Left ventricle myocardium inferior (tissue), 1 donor: Measurements from ENCODE around the gene OPCML. TPM values are rescaled to one million over a fixed set of nuclear protein-coding genes. Genes with fewer than 3 reads are reported as not detected.

ENCODE experiments used
- DNase-seq: peaks from one replicate; pipeline ENCODE4 v3.0.0-alpha.2; 2020
- H3K27ac ChIP-seq: fragments of 200-600 bp; replicated peaks from 2 replicates; pipeline ENCODE4 v1.8.0; 2021
- H3K27me3 ChIP-seq: fragments of 200-600 bp; 2 replicates; pipeline ENCODE4 v1.8.0; 2021; ENCODE audit warnings: low read depth
- H3K36me3 ChIP-seq: fragments of 200-600 bp; 2 replicates; pipeline ENCODE4 v1.8.0; 2021
- H3K4me1 ChIP-seq: fragments of 200-600 bp; 2 replicates; pipeline ENCODE4 v1.8.0; 2021
- H3K4me3 ChIP-seq: fragments of 200-600 bp; 2 replicates; pipeline ENCODE4 v1.8.0; 2021; ENCODE audit warnings: mild to moderate bottlenecking, moderate library complexity
- H3K9me3 ChIP-seq: fragments of 200-600 bp; replicated peaks from 2 replicates; pipeline ENCODE4 v1.8.0; 2021
- intact Hi-C: fragments of 100-400 bp; cut with micrococcal nuclease; formaldehyde crosslinking; loops from one replicate; pipeline ENCODE4 v1.11.0; 2022
- total RNA-seq: library from RNA; stranded (reverse); fragmentation: NEBNext Ultra II Directional; extraction: Animal tissue kit (Norgen Biotek cat#: 25700); gene quantifications from one replicate; pipeline ENCODE4 v1.2.1, GENCODE V29; 2021
- TF ChIP-seq, protein P1 (sequence below): fragments of 200-600 bp; IDR thresholded peaks from 2 replicates; pipeline ENCODE4 v1.8.0; 2021; ENCODE audit warnings: antibody characterized with exemption, mild to moderate bottlenecking, borderline replicate concordance
- donor health status: DM: no; HTN: yes; CAD: no; lungs with severe emphysema.

Gene OPCML
- total RNA-seq, 1 donor from 2014 or later, result 0.63 TPM

DNA sequence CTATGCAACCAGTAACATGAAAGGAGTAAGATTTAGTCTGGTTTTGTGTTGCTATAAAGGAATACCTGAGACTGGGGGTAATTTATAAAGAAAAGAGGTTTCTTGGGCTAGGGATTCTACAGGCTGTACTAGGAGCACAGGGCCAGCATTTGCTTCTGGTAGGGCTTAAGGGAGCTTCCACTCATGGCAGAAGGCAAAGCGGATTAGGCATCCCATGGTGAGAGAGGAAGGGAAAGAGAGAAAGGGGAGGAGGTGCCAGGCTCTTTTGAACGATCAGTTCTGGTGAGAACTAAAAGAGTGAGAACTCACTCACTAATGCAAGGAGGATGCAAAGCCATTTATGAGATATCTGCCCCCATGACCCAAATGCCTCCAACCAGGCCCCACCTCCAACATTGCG lies 283.2 kb downstream of the OPCML start:
- no peak for DNase-seq
- Histone ChIP-seq H3K27me3 (peaks cover 74% of the 10 kb centered on the region), H3K27ac (no peak overlapping the region), H3K4me3 (no peak overlapping the region), H3K9me3 (no peaks in the 10 kb centered on the region), H3K4me1 (no peaks in the 10 kb centered on the region), H3K36me3 (no peaks in the 10 kb centered on the region)
- TF ChIP-seq, protein P1, sequence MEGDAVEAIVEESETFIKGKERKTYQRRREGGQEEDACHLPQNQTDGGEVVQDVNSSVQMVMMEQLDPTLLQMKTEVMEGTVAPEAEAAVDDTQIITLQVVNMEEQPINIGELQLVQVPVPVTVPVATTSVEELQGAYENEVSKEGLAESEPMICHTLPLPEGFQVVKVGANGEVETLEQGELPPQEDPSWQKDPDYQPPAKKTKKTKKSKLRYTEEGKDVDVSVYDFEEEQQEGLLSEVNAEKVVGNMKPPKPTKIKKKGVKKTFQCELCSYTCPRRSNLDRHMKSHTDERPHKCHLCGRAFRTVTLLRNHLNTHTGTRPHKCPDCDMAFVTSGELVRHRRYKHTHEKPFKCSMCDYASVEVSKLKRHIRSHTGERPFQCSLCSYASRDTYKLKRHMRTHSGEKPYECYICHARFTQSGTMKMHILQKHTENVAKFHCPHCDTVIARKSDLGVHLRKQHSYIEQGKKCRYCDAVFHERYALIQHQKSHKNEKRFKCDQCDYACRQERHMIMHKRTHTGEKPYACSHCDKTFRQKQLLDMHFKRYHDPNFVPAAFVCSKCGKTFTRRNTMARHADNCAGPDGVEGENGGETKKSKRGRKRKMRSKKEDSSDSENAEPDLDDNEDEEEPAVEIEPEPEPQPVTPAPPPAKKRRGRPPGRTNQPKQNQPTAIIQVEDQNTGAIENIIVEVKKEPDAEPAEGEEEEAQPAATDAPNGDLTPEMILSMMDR, result no peak
- intact Hi-C loops, result no loop called here

DNA sequence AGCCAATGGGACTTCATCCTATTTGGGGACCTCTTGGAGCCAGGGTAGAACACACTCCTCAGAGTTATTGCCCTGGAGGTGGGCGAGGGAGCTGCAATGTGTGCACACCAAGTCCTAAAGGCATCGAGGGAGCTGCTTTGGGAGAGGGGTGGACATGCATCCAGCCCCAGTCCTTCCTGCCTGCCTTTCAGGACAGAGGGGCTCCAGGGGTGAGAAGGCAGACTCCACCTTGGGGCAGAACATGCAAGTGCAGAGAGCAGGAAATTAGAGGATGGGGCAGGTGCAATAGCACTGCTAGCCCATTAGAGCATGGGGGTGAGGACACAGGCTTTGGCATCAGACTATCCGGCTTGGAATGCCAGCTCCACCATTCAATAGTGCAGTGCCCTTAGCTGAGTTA lies 288.5 kb downstream of the OPCML start:
- no peak for DNase-seq

DNA sequence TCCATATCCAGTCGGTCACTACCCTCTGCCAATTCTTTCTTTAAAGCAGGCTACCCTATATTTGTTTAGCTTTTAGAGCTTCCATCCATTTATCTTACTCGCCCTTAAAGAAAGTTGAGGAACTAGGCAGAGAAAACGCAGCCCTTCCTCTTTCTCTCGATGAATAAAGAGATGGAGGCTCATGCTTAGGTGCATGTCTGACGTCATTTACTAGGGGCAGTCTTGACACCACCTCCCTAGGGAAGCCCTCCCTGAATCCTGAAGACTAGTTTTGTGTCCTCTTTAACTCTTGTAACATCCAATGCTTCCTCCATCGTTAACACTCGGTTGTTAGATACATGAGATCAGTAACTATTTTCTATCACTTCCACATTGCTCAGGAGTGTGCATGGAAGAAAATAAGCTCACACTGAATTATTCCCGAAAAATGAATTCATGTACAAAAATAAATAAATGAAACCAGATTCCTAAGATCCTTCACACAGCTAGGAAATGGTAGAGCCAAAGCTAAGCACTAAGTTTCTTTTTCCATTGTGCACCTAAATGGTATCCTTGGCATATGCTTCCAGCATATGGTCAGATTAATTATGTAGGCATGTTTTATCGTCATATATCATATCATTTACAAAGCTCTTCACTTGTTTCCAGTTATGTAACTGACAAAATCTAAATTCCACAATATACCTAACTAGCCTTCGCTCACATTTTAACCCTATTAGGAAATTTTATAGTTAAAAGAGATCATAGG lies 291.2 kb downstream of the OPCML start:
- intact Hi-C loops, result no loop called here
- Histone ChIP-seq H3K27me3 (peaks cover 85% of the 10 kb centered on the region), H3K4me3 (no peak overlapping the region), H3K9me3 (no peaks in the 10 kb centered on the region), H3K27ac (no peak overlapping the region), H3K4me1 (no peaks in the 10 kb centered on the region), H3K36me3 (no peaks in the 10 kb centered on the region)
- TF ChIP-seq, protein P1, result no peak
- no peak for DNase-seq

More for the DNA sequence above, 288.5 kb downstream of the OPCML start:
- Histone ChIP-seq H3K4me3 (no peak overlapping the region), H3K27me3 (peaks cover 80% of the 10 kb centered on the region), H3K4me1 (no peaks in the 10 kb centered on the region), H3K27ac (no peak overlapping the region), H3K36me3 (no peaks in the 10 kb centered on the region), H3K9me3 (no peaks in the 10 kb centered on the region)
- TF ChIP-seq, protein P1, result no peak
- intact Hi-C loops, result no loop called here

DNA sequence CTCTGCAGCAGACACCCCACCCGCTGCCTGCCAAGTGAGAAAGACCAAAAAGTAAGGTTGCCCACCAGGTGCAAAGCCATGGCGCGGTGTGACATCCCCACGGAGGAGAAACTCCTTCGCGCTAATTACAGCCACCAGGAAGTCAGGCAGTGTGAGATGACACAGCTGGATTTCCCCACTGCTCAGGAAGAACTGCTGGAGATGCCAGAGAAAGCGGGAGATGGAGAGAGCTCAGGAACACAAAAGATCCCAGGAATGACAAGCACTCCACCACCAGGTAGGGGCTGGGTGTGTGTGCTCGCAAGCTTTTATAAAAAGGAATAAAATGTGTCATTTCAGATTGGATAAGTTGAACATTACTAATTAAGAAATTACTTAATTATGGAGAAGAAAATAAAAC lies 292.7 kb downstream of the OPCML start:
- TF ChIP-seq, protein P1, result no peak
- Histone ChIP-seq H3K4me3 (no peak overlapping the region), H3K27ac (no peak overlapping the region), H3K27me3 (peaks cover 87% of the 10 kb centered on the region), H3K9me3 (no peaks in the 10 kb centered on the region), H3K4me1 (no peaks in the 10 kb centered on the region), H3K36me3 (no peaks in the 10 kb centered on the region)
- DNase-seq, result no peak
- intact Hi-C loops, result no loop called here

DNA sequence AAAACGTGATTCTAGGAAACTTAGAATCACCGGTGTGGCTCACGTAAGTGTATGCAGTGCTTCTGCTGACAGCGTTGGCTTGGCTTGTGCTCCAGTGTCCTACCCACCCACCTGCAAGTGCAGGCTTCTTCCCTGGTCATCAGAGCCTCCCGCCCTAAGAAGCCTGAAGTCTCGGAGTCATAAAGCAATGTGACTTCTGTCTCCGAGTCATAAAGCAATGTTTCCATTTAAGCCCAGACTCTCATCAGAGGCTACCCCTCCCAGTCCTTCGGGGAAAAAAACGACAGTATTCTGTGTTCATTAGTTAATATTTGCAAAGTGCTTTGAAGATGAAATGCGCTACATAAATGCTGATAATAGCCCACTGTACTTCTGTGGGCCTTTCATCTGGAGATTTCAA lies 293.8 kb downstream of the OPCML start:
- TF ChIP-seq, protein P1, result no peak
- H3K27me3 ChIP-seq, result peaks cover 89% of the 10 kb centered on the region
- H3K4me3 ChIP-seq, result no peak overlapping the region
- H3K4me1 ChIP-seq, result no peaks in the 10 kb centered on the region
- peaks cover 4% of the 10 kb centered on the region for H3K9me3 ChIP-seq
- no peak for DNase-seq
- no peaks in the 10 kb centered on the region for H3K36me3 ChIP-seq
- intact Hi-C loops, result no loop called here
- H3K27ac ChIP-seq, result no peak overlapping the region
